B cell (primary cell): ENCODE data around the gene L3MBTL4.

Experiments used
- CTCF ChIP-seq: fragments of 200-600 bp; IDR thresholded peaks from one replicate; pipeline ENCODE4 v1.8.0; 2022; ENCODE audit warnings: antibody characterized with exemption, mild to moderate bottlenecking
- EZH2 ChIP-seq: IDR thresholded peaks from 2 replicates; pipeline ENCODE4 v1.6.1; 2012; ENCODE audit warnings: borderline replicate concordance, low read depth, mild to moderate bottlenecking, moderate library complexity, low read length; ENCODE audit not compliant: insufficient read depth, poor library complexity, severe bottlenecking

GRCh38 chr18:6119761-6120160 is 294.9 kb downstream of the L3MBTL4 start:
- TF ChIP-seq CTCF (no peak), EZH2 (no peak)
